Memory B cell (primary cell): ENCODE results near the gene RUNDC3A.
"Not testable (repeated sequence)": the region's sequence is repeated elsewhere in the genome, so short reads cannot be mapped to it uniquely, and the experiment has no call there.

Experiments used
- ATAC-seq: fragments of 150-1000 bp; cut with Tn5 transposase; 2 replicates; pipeline ENCODE4 v1.10.0; 2021; ENCODE audit warnings: low read depth, mild to moderate bottlenecking, moderate library complexity
- DNase-seq, 2 donors: peaks; one replicate each; pipeline ENCODE4 v3.0.0; 2022; ENCODE audit warnings: low spot score in 2 of 2
- H3K27ac Mint-ChIP-seq: one replicate; pipeline ENCODE4 v1.8.0; 2022; ENCODE audit warnings: mild to moderate bottlenecking, moderate library complexity, mixed read lengths
- H3K27me3 Mint-ChIP-seq: one replicate; pipeline ENCODE4 v1.8.0; 2022; ENCODE audit warnings: mixed read lengths
- H3K36me3 Mint-ChIP-seq: one replicate; pipeline ENCODE4 v1.8.0; 2022; ENCODE audit warnings: mild to moderate bottlenecking, mixed read lengths
- H3K4me1 Mint-ChIP-seq: one replicate; pipeline ENCODE4 v1.8.0; 2022; ENCODE audit warnings: mixed read lengths
- H3K4me3 Mint-ChIP-seq: one replicate; pipeline ENCODE4 v1.8.0; 2022; ENCODE audit warnings: mild to moderate bottlenecking, moderate library complexity, mixed read lengths
- H3K9me3 Mint-ChIP-seq: one replicate; pipeline ENCODE4 v1.8.0; 2022; ENCODE audit warnings: mixed read lengths

The RUNDC3A gene

DNA sequence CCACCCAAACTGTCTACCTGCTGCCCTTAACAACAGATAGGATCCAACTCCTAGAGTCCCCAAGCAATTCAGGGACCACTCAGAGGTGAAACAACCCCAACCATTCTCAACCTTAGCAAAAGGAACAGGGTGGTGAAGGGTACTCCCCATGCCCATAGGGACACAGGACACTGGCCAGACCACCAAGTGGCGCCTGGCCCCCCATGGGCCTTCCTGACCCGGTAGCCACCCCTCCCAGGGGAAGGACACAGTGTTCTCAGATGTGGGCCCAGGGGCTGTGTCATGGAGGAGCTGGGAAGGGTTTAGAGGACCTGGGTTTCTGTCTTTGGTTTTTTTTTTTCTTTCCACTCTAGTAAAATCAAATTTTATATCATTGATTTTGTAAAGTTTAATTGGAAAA lies 25.9 kb downstream of the RUNDC3A start:
- ATAC-seq: no peak

DNA sequence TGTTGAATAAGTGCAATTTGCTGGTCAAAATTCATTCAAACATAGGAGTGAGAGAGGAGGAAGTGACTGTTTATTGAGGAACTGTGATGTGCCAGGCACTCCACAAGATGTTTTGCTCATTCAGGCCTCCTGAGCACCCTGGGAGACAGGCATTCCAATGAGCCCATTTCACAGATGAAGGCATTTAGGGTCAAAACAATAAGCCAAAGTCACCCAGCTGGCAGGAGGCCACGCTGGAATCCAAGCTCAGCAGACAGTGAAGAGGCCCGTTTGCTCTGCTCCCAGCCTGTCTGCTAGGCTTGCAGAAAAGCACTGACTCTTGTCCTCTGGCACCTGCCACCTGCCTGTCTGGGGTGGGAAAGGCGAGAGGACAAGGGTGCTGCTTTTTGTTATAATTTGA lies 26.3 kb downstream of the RUNDC3A start:
- Mint-ChIP-seq H3K4me1 (peaks cover 21% of the 10 kb centered on the region), H3K27ac (no peak overlapping the region), H3K36me3 (no peaks in the 10 kb centered on the region), H3K9me3 (no peaks in the 10 kb centered on the region), H3K4me3 (no peak overlapping the region), H3K27me3 (no peaks in the 10 kb centered on the region)
- ATAC-seq (peak; percentile 37), DNase-seq (no peak)

More for the DNA sequence above, 25.9 kb downstream of the RUNDC3A start:
- Mint-ChIP-seq H3K36me3 (no peaks in the 10 kb centered on the region), H3K4me1 (peaks cover 21% of the 10 kb centered on the region), H3K27ac (no peak overlapping the region), H3K9me3 (no peaks in the 10 kb centered on the region), H3K4me3 (no peak overlapping the region), H3K27me3 (no peaks in the 10 kb centered on the region)
- no peak for DNase-seq

- H3K36me3 Mint-ChIP-seq: no peaks in the 10 kb centered on the region
- H3K27ac Mint-ChIP-seq: no peak overlapping the region
- ATAC-seq (no peak), DNase-seq (no peak)
- H3K4me3 Mint-ChIP-seq: peak overlapping the region; percentile 5
- H3K4me1 Mint-ChIP-seq: peaks cover 21% of the 10 kb centered on the region
- no peaks in the 10 kb centered on the region for H3K9me3 Mint-ChIP-seq
- no peaks in the 10 kb centered on the region for H3K27me3 Mint-ChIP-seq
Measured at GRCh38 chr17:44335564-44335963, 27.2 kb downstream of the RUNDC3A start.

DNA sequence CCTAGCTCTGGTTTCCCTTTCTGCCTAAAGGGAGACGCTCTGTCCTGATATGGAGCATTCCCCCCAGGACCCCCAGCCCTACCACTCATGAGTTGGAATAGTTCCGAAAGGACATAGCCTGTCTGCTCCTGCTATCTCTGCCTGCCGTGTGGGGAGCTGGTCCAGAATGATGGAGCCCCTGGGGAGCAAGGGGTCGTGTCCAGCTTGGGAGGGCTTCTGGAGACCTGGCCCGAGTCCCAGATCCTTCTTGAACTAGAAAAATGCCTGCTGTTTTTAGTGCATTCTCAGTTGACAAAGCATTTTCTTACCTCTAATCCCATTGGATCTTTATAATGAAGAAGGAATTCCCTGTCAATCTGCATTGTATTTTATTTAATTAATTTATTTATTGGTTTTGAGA lies 27.6 kb downstream of the RUNDC3A start:
- Mint-ChIP-seq H3K27me3 (no peaks in the 10 kb centered on the region), H3K36me3 (no peaks in the 10 kb centered on the region)

GRCh38 chr17:44338702-44339101 lies 30.3 kb downstream of the RUNDC3A start:
- no peak overlapping the region for H3K4me3 Mint-ChIP-seq
- H3K36me3 Mint-ChIP-seq: no peaks in the 10 kb centered on the region
- ATAC-seq: peak; percentile 21
- no peak for DNase-seq
- no peak overlapping the region for H3K27ac Mint-ChIP-seq
- peaks cover 14% of the 10 kb centered on the region for H3K4me1 Mint-ChIP-seq
- H3K27me3 Mint-ChIP-seq: no peaks in the 10 kb centered on the region
- no peaks in the 10 kb centered on the region for H3K9me3 Mint-ChIP-seq

More for the DNA sequence above, 27.6 kb downstream of the RUNDC3A start:
- Mint-ChIP-seq H3K9me3 (no peaks in the 10 kb centered on the region), H3K4me3 (no peak overlapping the region), H3K27ac (no peak overlapping the region), H3K4me1 (peaks cover 21% of the 10 kb centered on the region)
- ATAC-seq: no peak
- DNase-seq: no peak

GRCh38 chr17:44340553-44340952 lies 32.2 kb downstream of the RUNDC3A start:
- H3K27ac Mint-ChIP-seq, H3K4me1 Mint-ChIP-seq, H3K4me3 Mint-ChIP-seq, ATAC-seq, H3K9me3 Mint-ChIP-seq, H3K27me3 Mint-ChIP-seq, H3K36me3 Mint-ChIP-seq, DNase-seq: not testable (repeated sequence)

DNA sequence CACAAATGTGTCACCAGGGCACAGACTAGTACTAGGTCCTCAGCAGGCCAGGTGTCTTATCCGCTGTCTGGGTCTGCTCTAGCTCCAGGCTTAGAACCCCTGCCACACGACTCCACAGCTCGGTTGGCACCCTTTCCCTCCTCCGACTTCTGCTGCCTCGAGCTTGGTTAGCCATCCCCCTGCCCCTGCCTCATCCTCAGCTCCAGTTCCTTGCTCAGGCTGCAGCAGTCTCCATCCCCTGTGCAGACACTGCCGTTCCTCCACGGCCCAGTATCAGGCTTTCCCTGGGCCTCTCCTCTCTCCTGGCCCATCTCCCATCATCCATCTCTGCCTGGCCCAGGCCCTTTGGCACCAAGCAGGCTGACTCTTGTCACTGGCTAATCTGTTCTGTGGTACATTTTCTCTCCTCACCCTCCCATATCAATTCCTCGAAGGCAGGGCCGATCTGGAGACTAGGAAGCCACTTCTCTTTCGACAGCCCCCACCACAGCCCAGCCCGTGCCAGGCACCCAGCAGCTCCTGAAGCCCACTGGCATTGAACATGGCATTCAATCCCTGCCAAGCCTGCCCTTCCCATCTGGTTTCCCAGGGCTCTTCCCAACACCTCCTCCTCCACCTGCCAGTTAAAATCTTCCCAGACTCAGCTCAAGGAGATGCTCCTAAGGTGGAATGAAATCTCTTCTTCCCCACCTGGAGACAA lies 35.3 kb downstream of the RUNDC3A start:
- Mint-ChIP-seq H3K4me3 (no peak overlapping the region), H3K9me3 (no peaks in the 10 kb centered on the region), H3K27ac (no peak overlapping the region), H3K27me3 (no peaks in the 10 kb centered on the region), H3K4me1 (peaks cover 19% of the 10 kb centered on the region), H3K36me3 (no peaks in the 10 kb centered on the region)
- ATAC-seq (no peak), DNase-seq (no peak)

DNA sequence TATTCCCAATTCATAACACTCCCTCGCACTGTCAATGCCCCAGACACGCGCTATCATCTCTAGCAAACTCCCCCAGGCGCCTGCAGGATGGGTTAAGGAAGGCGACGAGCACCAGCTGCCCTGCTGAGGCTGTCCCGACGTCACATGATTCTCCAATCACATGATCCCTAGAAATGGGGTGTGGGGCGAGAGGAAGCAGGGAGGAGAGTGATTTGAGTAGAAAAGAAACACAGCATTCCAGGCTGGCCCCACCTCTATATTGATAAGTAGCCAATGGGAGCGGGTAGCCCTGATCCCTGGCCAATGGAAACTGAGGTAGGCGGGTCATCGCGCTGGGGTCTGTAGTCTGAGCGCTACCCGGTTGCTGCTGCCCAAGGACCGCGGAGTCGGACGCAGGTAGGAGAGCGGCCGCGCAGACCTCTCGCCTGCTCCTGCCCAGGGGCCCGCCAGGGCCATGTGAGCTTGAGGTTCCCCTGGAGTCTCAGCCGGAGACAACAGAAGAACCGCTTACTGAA lies 36.6 kb downstream of the RUNDC3A start, which contains the start of gene GRN:
GRN (plus strand) TSS at position 364 of the 515 bp plus-strand sequence. CDS start 3,863 bp downstream, outside the sequence.
- H3K9me3 Mint-ChIP-seq: no peaks in the 10 kb centered on the region
- peak within 1 kb of the TSS; percentile 89 for H3K4me3 Mint-ChIP-seq
- no peaks in the 10 kb centered on the region for H3K27me3 Mint-ChIP-seq
- H3K4me1 Mint-ChIP-seq: peaks cover 28% of the 10 kb centered on the region
- DNase-seq (peak; percentile 75 to 81), ATAC-seq (peak; percentile 61)
- no peaks in the 10 kb centered on the region for H3K36me3 Mint-ChIP-seq
- H3K27ac Mint-ChIP-seq: peak within 1 kb of the TSS; percentile 95

GRCh38 chr17:44345454-44346026 lies 37.1 kb downstream of the RUNDC3A start:
- H3K4me1 Mint-ChIP-seq: peaks cover 28% of the 10 kb centered on the region
- H3K9me3 Mint-ChIP-seq: no peaks in the 10 kb centered on the region
- peak in 1 of 2 donors; percentile 69 for DNase-seq

GRCh38 chr17:44346064-44346844 lies 37.9 kb downstream of the RUNDC3A start:
- no peak for DNase-seq
- H3K27ac Mint-ChIP-seq: peak overlapping the region; percentile 95
- ATAC-seq: no peak
- H3K4me1 Mint-ChIP-seq: peaks cover 31% of the 10 kb centered on the region
- H3K27me3 Mint-ChIP-seq: no peaks in the 10 kb centered on the region
- no peaks in the 10 kb centered on the region for H3K9me3 Mint-ChIP-seq
- H3K4me3 Mint-ChIP-seq: peak overlapping the region; percentile 89
- H3K36me3 Mint-ChIP-seq: no peaks in the 10 kb centered on the region

More at GRCh38 chr17:44345454-44346026, 37.1 kb downstream of the RUNDC3A start:
- Mint-ChIP-seq H3K36me3 (no peaks in the 10 kb centered on the region), H3K4me3 (peak overlapping the region; percentile 89), H3K27me3 (no peaks in the 10 kb centered on the region), H3K27ac (peak overlapping the region; percentile 95)
- ATAC-seq: peak; percentile 57

GRCh38 chr17:44347206-44348055 lies 39.0 kb downstream of the RUNDC3A start:
- ATAC-seq: peak; percentile 6
- H3K9me3 Mint-ChIP-seq, H3K27me3 Mint-ChIP-seq, DNase-seq, H3K36me3 Mint-ChIP-seq: not testable (repeated sequence)
- Mint-ChIP-seq H3K27ac (peak overlapping the region; percentile 95), H3K4me3 (peak overlapping the region; percentile 89), H3K4me1 (peaks cover 34% of the 10 kb centered on the region)

DNA sequence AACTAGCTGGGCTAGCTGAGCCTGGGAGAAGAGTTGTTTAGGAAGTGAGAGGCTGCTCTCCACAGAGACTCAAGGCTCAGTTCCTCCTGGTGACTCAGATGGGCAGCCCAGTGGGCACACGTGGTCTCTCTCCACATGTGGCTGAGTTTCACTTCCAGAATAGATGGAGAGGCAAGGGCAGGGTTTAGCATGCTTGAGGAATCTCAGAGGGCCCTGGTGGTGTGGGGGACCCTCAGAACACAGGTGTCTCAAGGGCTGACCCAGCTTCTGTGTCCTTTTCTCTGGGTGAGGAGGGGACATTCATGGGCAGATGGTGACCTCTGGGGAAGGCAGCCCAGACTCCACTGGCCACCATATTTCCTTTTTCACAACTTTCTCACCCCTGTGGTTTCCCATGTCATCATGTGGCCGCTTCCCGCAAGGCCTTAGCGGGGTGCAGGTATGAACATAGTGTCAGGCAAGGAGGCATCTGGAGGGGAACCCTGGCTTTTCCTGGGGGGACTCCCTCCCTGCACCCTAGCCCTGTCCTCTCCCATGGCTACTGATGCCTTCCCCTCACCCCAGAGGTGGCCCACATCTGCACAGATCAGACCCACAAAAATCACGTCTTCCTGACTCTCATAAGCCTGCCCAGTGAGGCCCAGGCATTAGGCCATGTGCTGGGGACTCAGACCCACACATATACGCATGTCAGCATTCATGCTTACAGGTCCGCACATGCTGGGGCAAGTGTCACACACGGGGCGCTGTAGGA lies 40.0 kb downstream of the RUNDC3A start:
- peak overlapping the region; percentile 52 for H3K4me3 Mint-ChIP-seq
- H3K27me3 Mint-ChIP-seq: no peaks in the 10 kb centered on the region
- ATAC-seq (peak; percentile 68), DNase-seq (peak; percentile 57 to 72)
- peaks cover 39% of the 10 kb centered on the region for H3K4me1 Mint-ChIP-seq
- peak overlapping the region; percentile 95 for H3K27ac Mint-ChIP-seq
- no peaks in the 10 kb centered on the region for H3K9me3 Mint-ChIP-seq
- peaks cover 10% of the 10 kb centered on the region for H3K36me3 Mint-ChIP-seq

DNA sequence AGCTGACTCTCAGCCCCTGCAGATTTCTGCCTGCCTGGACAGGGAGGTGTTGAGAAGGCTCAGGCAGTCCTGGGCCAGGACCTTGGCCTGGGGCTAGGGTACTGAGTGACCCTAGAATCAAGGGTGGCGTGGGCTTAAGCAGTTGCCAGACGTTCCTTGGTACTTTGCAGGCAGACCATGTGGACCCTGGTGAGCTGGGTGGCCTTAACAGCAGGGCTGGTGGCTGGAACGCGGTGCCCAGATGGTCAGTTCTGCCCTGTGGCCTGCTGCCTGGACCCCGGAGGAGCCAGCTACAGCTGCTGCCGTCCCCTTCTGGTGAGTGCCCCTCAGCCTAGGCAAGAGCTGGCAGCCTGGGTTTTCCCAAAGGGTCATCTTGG lies 40.6 kb downstream of the RUNDC3A start:
- DNase-seq: no peak
- Mint-ChIP-seq H3K36me3 (peaks cover 10% of the 10 kb centered on the region), H3K9me3 (no peaks in the 10 kb centered on the region), H3K4me3 (peak overlapping the region; percentile 52), H3K4me1 (peaks cover 39% of the 10 kb centered on the region), H3K27me3 (no peaks in the 10 kb centered on the region), H3K27ac (peak overlapping the region; percentile 95)
- no peak for ATAC-seq
